ENCODE measurements around the gene VEZT. TPM values are rescaled to one million over a fixed set of nuclear protein-coding genes. Genes with fewer than 3 reads are reported as not detected.
A peak's percentile ranks its signal among the peaks of the same experiment; 100 is the strongest.

The VEZT gene
- total and polyA plus RNA-seq, 9 of the 15 experiments (the other 6 are each of a cell fraction or from before 2014, with no cell fraction given), result 16.1 to 61.5 (median 32.6) TPM

- TF ChIP-seq TOE1 (IDR thresholded peaks at IDR 0.05; ENCODE audit: borderline replicate concordance), result no peak
- TF ChIP-seq TOE1 (CRISPR knock-in tag; IDR thresholded peaks at IDR 0.05; ENCODE audit: borderline replicate concordance, low read depth), result no peak
- TF ChIP-seq GABPA (tag; conservative IDR thresholded peaks at IDR 0.05; ENCODE audit: low read depth), result no peak
Observed at GRCh38 chr12:95257541-95257940, 39.9 kb downstream of the VEZT start (continued).

- Histone ChIP-seq H3K36me3 (ENCODE audit: control insufficient read depth, insufficient read depth, low read length) (peaks cover 41% of the 10 kb centered on the region), H3K9ac (ENCODE audit: insufficient read depth in 1 of 2, low read depth in 2 of 2, low read length in 2 of 2) (no peak overlapping the region), H3K9me1 (ENCODE audit: control insufficient read depth, insufficient read depth, low read length) (no peaks in the 10 kb centered on the region), H3K4me1 (replicated peaks in 1 of 2; ENCODE audit: control insufficient read depth in 2 of 2, insufficient read depth in 2 of 2, low read length in 2 of 2) (no peaks in the 10 kb centered on the region), H3K79me2 (ENCODE audit: control insufficient read depth, insufficient read depth, low read length) (no peaks in the 10 kb centered on the region), H3K4me2 (ENCODE audit: insufficient read depth, low read length) (no peak overlapping the region), H3K9me3 (replicated peaks; ENCODE audit: control insufficient read depth, insufficient read depth, low read depth, low read length) (no peaks in the 10 kb centered on the region), H3K27me3 (ENCODE audit: control insufficient read depth in 2 of 2, insufficient read depth in 2 of 2, low read length in 2 of 2) (no peaks in the 10 kb centered on the region), H3K4me3 (no peak overlapping the region), H2AFZ (ENCODE audit: low read depth, low read length) (no peak overlapping the region), H3K27ac (ENCODE audit: extremely low read depth, low read depth, low read length) (no peak overlapping the region), H4K20me1 (replicated peaks; ENCODE audit: control insufficient read depth, insufficient read depth, low read length) (no peaks in the 10 kb centered on the region)
- DNase-seq (ENCODE audit: extremely low read depth in 1 of 4, low spot score in 3 of 4), result no peak
- intact Hi-C loops (cut with micrococcal nuclease), result no loop called here
- peak; percentile 26 for FAIRE-seq
- CTCF ChIA-PET (ENCODE audit: low intra/inter-chr PET ratio), result no interaction called here
- 91% methylated on average over 2 of the region's 2 CpGs for WGBS (ENCODE audit: insufficient coverage, low coverage, missing lambda C conversion rate)
- in situ Hi-C loops (cut with MboI), result no loop called here
- no peak for ATAC-seq
- BruUV-seq (replicated peaks), result no TSS peak
- POLR2A ChIA-PET, result interaction anchor here (0.6 kb wide), 1 partner anchor 80 kb away, joined by 3 read pairs; no protein-coding TSS in a partner anchor
- TF ChIP-seq ILF3 (IDR thresholded peaks at IDR 0.05; ENCODE audit: borderline replicate concordance), result no peak
- no peak for TF ChIP-seq ZNF766 (CRISPR knock-in tag; conservative IDR thresholded peaks at IDR 0.05)
- TF ChIP-seq NRF1 (conservative IDR thresholded peaks at IDR 0.05 in 1 of 2, IDR thresholded peaks at IDR 0.05 in 1 of 2), result no peak
- no peak for TF ChIP-seq SRSF1 (IDR thresholded peaks at IDR 0.05; ENCODE audit: low read depth, low read length)
- TF ChIP-seq, protein P1, sequence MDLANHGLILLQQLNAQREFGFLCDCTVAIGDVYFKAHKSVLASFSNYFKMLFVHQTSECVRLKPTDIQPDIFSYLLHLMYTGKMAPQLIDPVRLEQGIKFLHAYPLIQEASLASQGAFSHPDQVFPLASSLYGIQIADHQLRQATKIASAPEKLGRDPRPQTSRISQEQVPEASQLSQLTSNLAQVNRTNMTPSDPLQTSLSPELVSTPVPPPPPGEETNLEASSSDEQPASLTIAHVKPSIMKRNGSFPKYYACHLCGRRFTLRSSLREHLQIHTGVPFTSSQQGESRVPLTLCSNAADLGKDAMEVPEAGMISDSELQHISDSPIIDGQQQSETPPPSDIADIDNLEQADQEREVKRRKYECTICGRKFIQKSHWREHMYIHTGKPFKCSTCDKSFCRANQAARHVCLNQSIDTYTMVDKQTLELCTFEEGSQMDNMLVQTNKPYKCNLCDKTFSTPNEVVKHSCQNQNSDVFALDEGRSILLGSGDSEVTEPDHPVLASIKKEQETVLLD (IDR thresholded peaks at IDR 0.05), result no peak
- TF ChIP-seq, protein P2, sequence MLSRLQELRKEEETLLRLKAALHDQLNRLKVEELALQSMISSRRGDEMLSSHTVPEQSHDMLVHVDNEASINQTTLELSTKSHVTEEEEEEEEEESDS (CRISPR knock-in tag; IDR thresholded peaks at IDR 0.05), result no peak
- no peak for TF ChIP-seq KHSRP (IDR thresholded peaks at IDR 0.05)
- TF ChIP-seq ZKSCAN8 (CRISPR knock-in tag; IDR thresholded peaks at IDR 0.05), result no peak
- TF ChIP-seq SP1 (CRISPR knock-in tag; IDR thresholded peaks at IDR 0.05), result no peak
- TF ChIP-seq ZNF444 (CRISPR knock-in tag; IDR thresholded peaks at IDR 0.05), result no peak
- TF ChIP-seq RAD21 (CRISPR knock-in tag; conservative IDR thresholded peaks at IDR 0.05 in 1 of 2, IDR thresholded peaks at IDR 0.05 in 1 of 2), result no peak
- no peak for TF ChIP-seq NR2C2 (CRISPR knock-in tag; IDR thresholded peaks at IDR 0.05)
- no peak for TF ChIP-seq NR2C2 (tag; IDR thresholded peaks at IDR 0.05)
- TF ChIP-seq CHD2 (IDR thresholded peaks at IDR 0.05; ENCODE audit: low read depth, low read length), result no peak
Observed at GRCh38 chr12:95258151-95258550, 40.5 kb downstream of the VEZT start.

Data from K562 (cell line).